Chondrocyte (in vitro differentiated cells): ENCODE data around the gene MSLN. TPM values are rescaled to one million over a fixed set of nuclear protein-coding genes. Genes with fewer than 3 reads are reported as not detected.

ENCODE experiments used
- DNase-seq: peaks from one replicate; pipeline ENCODE4 v3.0.0; 2021; ENCODE audit warnings: mixed read lengths, low spot score
- H3K27ac Mint-ChIP-seq: one replicate; pipeline ENCODE4 v1.8.0; 2021; ENCODE audit warnings: mild to moderate bottlenecking, moderate library complexity, mixed read lengths; ENCODE audit not compliant: unreplicated experiment
- H3K27me3 Mint-ChIP-seq: 2 replicates; pipeline ENCODE4 v1.8.0; 2021; ENCODE audit warnings: low read depth, mixed read lengths
- H3K36me3 Mint-ChIP-seq: 2 replicates; pipeline ENCODE4 v1.8.0; 2021; ENCODE audit warnings: low read depth, mixed read lengths
- H3K4me1 Mint-ChIP-seq: 2 replicates; pipeline ENCODE4 v1.8.0; 2021; ENCODE audit warnings: low read depth, mild to moderate bottlenecking, mixed read lengths
- H3K4me3 Mint-ChIP-seq: one replicate; pipeline ENCODE4 v1.8.0; 2021; ENCODE audit warnings: mild to moderate bottlenecking, moderate library complexity, mixed read lengths; ENCODE audit not compliant: unreplicated experiment
- H3K9me3 Mint-ChIP-seq: 2 replicates; pipeline ENCODE4 v1.8.0; 2021; ENCODE audit warnings: low read depth, mixed read lengths
- total RNA-seq: library from RNA; stranded (reverse); gene quantifications from 3 replicates; pipeline ENCODE4 v1.2.1, GENCODE V29; 2021
- TF ChIP-seq, protein P1 (sequence below): fragments of 200-600 bp; sonication (generic); IDR thresholded peaks from 2 replicates; pipeline ENCODE4 v1.5.0; 2021; ENCODE audit warnings: antibody characterized with exemption, mild to moderate bottlenecking, moderate library complexity

MSLN gene
- total RNA-seq, 1 donor from 2014 or later: not detected

DNA sequence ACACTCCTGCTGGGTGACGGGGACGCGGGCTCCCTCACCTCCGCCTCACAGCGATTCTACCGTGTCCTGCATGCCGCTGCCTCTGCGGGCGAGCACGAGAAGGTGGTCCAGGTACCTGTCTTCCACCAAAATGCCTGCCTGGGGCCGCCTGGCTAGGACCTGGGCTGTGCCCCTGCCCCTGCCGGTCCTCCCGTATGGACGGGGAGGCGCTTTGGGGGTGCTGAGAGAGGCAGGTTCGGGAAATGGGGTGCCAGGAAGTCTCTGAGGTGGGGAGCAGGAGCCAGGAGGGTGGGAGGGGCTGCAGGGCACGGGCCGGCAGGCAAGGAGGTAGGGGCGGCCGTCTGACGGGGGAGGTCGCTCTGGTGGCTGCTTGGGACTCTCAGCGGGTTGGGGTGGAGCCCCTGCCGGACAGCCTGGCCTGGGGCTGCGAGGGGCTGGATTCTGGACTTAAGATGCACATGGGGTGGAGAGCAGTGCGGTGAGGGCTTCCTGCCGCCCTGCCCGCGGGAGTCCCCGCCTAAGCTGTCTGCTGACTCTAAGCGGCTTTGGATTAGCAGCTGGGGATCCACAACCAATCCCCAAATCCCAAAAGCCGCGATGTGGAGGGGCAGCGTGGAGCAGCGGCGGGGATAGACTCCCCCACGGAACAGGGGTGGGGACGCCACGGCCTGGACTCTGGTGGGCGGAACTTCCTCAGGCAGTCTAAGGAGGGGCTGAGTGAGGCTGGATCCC is 33.7 kb downstream of the MSLN start:
- Mint-ChIP-seq H3K27me3 (peaks cover 8% of the 10 kb centered on the region), H3K4me3 (no peak overlapping the region), H3K27ac (no peak overlapping the region), H3K36me3 (peaks cover 5% of the 10 kb centered on the region), H3K9me3 (no peaks in the 10 kb centered on the region), H3K4me1 (peaks cover 3% of the 10 kb centered on the region)
- DNase-seq: no peak
- TF ChIP-seq, protein P1, sequence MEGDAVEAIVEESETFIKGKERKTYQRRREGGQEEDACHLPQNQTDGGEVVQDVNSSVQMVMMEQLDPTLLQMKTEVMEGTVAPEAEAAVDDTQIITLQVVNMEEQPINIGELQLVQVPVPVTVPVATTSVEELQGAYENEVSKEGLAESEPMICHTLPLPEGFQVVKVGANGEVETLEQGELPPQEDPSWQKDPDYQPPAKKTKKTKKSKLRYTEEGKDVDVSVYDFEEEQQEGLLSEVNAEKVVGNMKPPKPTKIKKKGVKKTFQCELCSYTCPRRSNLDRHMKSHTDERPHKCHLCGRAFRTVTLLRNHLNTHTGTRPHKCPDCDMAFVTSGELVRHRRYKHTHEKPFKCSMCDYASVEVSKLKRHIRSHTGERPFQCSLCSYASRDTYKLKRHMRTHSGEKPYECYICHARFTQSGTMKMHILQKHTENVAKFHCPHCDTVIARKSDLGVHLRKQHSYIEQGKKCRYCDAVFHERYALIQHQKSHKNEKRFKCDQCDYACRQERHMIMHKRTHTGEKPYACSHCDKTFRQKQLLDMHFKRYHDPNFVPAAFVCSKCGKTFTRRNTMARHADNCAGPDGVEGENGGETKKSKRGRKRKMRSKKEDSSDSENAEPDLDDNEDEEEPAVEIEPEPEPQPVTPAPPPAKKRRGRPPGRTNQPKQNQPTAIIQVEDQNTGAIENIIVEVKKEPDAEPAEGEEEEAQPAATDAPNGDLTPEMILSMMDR: no peak

DNA sequence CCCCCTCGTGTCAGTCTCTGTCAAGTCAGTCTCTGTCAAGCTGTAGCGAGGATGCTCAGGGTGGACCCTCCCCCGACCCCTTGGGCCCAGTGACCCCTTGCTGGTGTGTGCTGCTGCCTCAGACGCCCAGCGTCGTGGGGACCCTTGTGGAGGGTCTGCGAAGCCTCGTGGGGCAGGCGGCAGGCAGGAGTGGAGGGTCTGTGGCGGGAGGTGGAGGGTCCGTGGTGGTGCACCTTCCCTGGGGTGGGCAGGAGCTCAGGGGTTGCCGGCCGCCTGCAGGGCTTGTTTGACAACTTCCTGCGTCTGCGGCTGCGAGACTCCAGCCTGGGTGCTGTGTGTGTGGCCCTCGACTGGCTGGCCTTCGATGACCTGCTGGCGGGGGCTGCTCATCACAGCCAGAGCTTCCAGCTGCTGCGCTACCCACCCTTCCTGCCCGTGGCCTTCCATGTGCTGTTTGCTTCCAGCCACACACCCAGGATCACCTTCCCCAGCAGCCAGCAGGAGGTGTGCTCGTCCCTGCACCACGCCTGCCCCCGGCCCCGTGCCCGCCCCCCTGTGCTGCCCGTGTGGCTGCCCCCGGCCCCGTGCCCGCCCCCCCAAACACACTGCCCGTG is 34.4 kb downstream of the MSLN start:
- TF ChIP-seq, protein P1: no peak
- H3K4me1 Mint-ChIP-seq: peaks cover under 1% of the 10 kb centered on the region
- no peak overlapping the region for H3K27ac Mint-ChIP-seq
- H3K27me3 Mint-ChIP-seq: peaks cover 8% of the 10 kb centered on the region
- no peak overlapping the region for H3K4me3 Mint-ChIP-seq
- H3K36me3 Mint-ChIP-seq: peaks cover 5% of the 10 kb centered on the region
- no peak for DNase-seq
- H3K9me3 Mint-ChIP-seq: no peaks in the 10 kb centered on the region

DNA sequence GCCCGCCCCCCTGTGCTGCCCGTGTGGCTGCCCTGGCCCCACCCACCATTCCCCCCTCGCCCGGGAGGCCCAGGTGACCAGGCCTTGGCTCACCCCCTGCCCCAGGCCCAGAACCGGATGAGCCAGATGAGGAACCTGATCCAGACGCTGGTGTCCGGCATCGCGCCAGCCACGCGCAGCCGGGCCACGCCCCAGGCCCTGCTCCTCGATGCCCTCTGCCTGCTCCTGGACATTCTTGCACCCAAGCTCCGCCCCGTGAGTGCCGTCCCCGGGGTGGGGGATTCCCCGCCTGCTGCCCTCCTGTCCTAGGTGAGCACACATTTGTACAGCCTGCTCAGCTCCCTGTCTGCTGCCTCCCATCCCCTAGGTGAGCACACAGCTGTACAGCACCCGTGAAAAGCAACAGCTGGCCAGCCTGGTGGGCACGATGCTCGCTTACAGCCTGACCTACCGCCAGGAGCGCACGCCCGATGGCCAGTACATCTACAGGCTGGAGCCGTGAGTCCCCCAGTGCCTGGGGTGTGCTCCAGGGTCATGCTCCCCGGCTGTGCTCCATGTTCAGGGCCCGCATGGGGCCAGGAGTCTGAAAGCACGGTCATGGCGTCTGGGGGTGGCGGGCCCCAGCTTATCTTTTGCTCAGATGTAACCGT is 35.2 kb downstream of the MSLN start:
- DNase-seq: no peak
- peaks cover 8% of the 10 kb centered on the region for H3K27me3 Mint-ChIP-seq
- no peaks in the 10 kb centered on the region for H3K9me3 Mint-ChIP-seq
- no peak overlapping the region for H3K27ac Mint-ChIP-seq
- H3K4me1 Mint-ChIP-seq: no peaks in the 10 kb centered on the region
- peaks cover 5% of the 10 kb centered on the region for H3K36me3 Mint-ChIP-seq
- no peak overlapping the region for H3K4me3 Mint-ChIP-seq
- TF ChIP-seq, protein P1: no peak

DNA sequence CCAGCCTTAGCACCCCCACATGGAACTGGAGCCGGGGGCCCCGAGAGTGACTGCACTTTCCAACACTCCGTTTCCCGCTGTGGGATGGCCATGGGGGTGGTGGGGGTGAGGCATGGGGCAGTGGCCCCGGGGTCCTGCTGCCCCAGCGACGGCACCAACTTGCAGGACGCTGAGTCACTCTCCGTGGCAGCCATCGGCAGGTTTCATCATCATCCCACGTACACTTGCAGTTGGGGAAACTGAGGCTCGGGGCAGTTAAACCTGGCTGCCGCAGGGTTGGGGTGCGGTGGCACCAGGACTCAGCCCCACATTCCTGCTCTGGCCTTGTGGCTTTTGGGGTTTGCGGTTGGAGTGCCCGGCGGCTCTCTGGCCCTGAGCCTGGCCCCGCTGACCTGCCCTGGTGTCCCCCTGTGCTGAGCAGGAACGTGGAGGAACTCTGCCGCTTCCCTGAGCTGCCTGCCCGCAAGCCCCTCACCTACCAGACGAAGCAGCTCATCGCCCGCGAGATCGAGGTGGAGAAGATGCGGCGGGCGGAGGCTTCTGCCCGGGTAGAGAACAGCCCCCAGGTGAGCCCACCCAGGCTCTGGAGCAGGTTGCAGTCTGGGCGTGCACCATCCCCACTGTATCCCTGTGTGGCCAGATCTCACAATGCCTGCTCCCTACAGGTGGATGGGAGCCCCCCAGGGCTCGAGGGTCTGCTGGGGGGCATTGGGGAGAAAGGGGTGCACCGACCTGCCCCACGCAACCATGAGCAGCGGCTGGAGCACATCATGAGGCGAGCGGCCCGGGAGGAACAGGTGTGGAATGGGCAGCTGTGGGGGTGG is 36.0 kb downstream of the MSLN start:
- H3K4me1 Mint-ChIP-seq: no peaks in the 10 kb centered on the region
- TF ChIP-seq, protein P1: no peak
- no peaks in the 10 kb centered on the region for H3K9me3 Mint-ChIP-seq
- peaks cover 4% of the 10 kb centered on the region for H3K36me3 Mint-ChIP-seq
- no peak overlapping the region for H3K27ac Mint-ChIP-seq
- no peak for DNase-seq
- peaks cover 10% of the 10 kb centered on the region for H3K27me3 Mint-ChIP-seq
- no peak overlapping the region for H3K4me3 Mint-ChIP-seq

DNA sequence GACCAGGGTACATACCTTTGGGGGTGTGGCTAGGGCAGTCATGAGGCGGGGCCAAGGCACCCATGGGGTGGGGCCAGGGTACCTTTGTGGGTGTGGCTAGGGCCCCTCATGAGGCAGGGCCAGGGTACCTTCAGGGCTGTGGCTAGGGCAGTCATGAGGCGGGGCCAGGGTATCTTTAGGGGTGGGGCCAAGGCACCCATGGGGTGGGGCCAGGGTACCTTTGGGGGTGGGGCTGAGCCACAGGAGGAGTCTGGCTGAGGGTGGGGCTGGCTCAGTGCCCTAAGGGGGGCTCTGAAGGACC is 36.5 kb downstream of the MSLN start:
- Mint-ChIP-seq H3K4me1 (no peaks in the 10 kb centered on the region), H3K27me3 (peaks cover 10% of the 10 kb centered on the region), H3K36me3 (peaks cover 2% of the 10 kb centered on the region), H3K9me3 (no peaks in the 10 kb centered on the region), H3K4me3 (no peak overlapping the region), H3K27ac (no peak overlapping the region)
- DNase-seq: no peak
- TF ChIP-seq, protein P1: no peak
